Naive thymus-derived CD4-positive, alpha-beta T cell (primary cell): Measurements from ENCODE around the gene GARNL3. TPM values are rescaled to one million over a fixed set of nuclear protein-coding genes. Genes with fewer than 3 reads are reported as not detected.

Experiments
- ATAC-seq: fragments of 150-1000 bp; cut with Tn5 transposase; 2 replicates; pipeline ENCODE4 v1.10.0; 2021; ENCODE audit warnings: mild to moderate bottlenecking, moderate library complexity
- CTCF ChIA-PET: fragments of 350-600 bp; sonication (Branson Sonifier 250); formaldehyde crosslinking; loops from one replicate; lab custom pipeline; 2021; ENCODE audit warnings: antibody characterized with exemption; lab: Charles Lee
- POLR2A ChIA-PET: fragments of 350-600 bp; sonication (Branson Sonifier 250); formaldehyde crosslinking; loops from one replicate; lab custom pipeline; 2021; ENCODE audit warnings: antibody characterized with exemption, inconsistent platforms; lab: Charles Lee
- DNase-seq, 9 donors: peaks; one replicate each; pipeline versions ENCODE4 v3.0.0 to v3.0.0-alpha.2; 2020 to 2022; ENCODE audit warnings: mixed read lengths in 1 of 9
- H3K27ac ChIP-seq: one replicate; pipeline ENCODE4 v1.7.0; 2013; ENCODE audit warnings: mild to moderate bottlenecking, low read depth, low read length, moderate library complexity
- H3K27me3 ChIP-seq, 2 donors: one replicate each; pipeline ENCODE4 v1.7.0; 2013; ENCODE audit warnings: low read length in 2 of 2, mild to moderate bottlenecking in 2 of 2, moderate library complexity in 2 of 2; ENCODE audit not compliant: control insufficient read depth in 2 of 2, insufficient read depth in 2 of 2
- H3K36me3 ChIP-seq, 3 experiments: 1 replicate in 2 of 3; 2 replicates in 1 of 3; pipeline ENCODE4 v1.7.0; 2013; ENCODE audit warnings: low read length in 3 of 3, mild to moderate bottlenecking in 3 of 3, moderate library complexity in 1 of 3; ENCODE audit not compliant: insufficient read depth in 3 of 3, control insufficient read depth in 2 of 3
- H3K4me1 ChIP-seq, 2 donors: one replicate each; pipeline ENCODE4 v1.7.0; 2013; ENCODE audit warnings: low read length in 2 of 2, mild to moderate bottlenecking in 2 of 2, moderate library complexity in 1 of 2; ENCODE audit not compliant: control insufficient read depth in 2 of 2, insufficient read depth in 2 of 2
- H3K4me3 ChIP-seq: 2 replicates; pipeline ENCODE4 v1.7.0; 2013; ENCODE audit warnings: mild to moderate bottlenecking, low read length
- H3K9me3 ChIP-seq, 3 experiments: 1 replicate in 2 of 3; 2 replicates in 1 of 3; pipeline ENCODE4 v1.7.0; 2013; ENCODE audit warnings: low read length in 3 of 3; ENCODE audit not compliant: control insufficient read depth in 2 of 3
- H3K27ac Mint-ChIP-seq, 9 donors: one replicate each; pipeline ENCODE4 v1.8.0; 2020 to 2022; ENCODE audit warnings: mixed read lengths in 9 of 9, mild to moderate bottlenecking in 8 of 9, moderate library complexity in 5 of 9, inconsistent platforms in 2 of 9
- H3K27me3 Mint-ChIP-seq, 5 donors: one replicate each; pipeline ENCODE4 v1.8.0; 2021 to 2022; ENCODE audit warnings: mixed read lengths in 5 of 5, mild to moderate bottlenecking in 1 of 5
- H3K36me3 Mint-ChIP-seq, 5 donors: one replicate each; pipeline ENCODE4 v1.8.0; 2020 to 2022; ENCODE audit warnings: mixed read lengths in 5 of 5, mild to moderate bottlenecking in 3 of 5, inconsistent platforms in 1 of 5
- H3K4me1 Mint-ChIP-seq, 7 donors: one replicate each; pipeline ENCODE4 v1.8.0; 2020 to 2022; ENCODE audit warnings: mixed read lengths in 7 of 7, mild to moderate bottlenecking in 3 of 7, inconsistent platforms in 1 of 7
- H3K4me3 Mint-ChIP-seq, 10 donors: one replicate each; pipeline ENCODE4 v1.8.0; 2020 to 2022; ENCODE audit warnings: mild to moderate bottlenecking in 10 of 10, mixed read lengths in 10 of 10, moderate library complexity in 6 of 10, inconsistent platforms in 2 of 10
- H3K9me3 Mint-ChIP-seq, 11 donors: one replicate each; pipeline ENCODE4 v1.8.0; 2020 to 2022; ENCODE audit warnings: mixed read lengths in 11 of 11, mild to moderate bottlenecking in 4 of 11, inconsistent platforms in 1 of 11, moderate library complexity in 1 of 11
- intact Hi-C, 2 donors: fragments of 100-400 bp; cut with micrococcal nuclease; formaldehyde crosslinking; loops; one replicate each; pipeline ENCODE4 v1.15.1; 2023
- polyA plus RNA-seq, 2 donors: library from polyadenylated mRNA; unstranded; fragments of 300-500 nt; fragmentation: Illumina TruSeq; gene quantifications; one replicate each; pipeline ENCODE4 v1.2.3, GENCODE V29; 2021
- total RNA-seq, 6 experiments: library from RNA in 5 of 6; stranded (reverse) in 5 of 6; gene quantifications; 1 replicate in 5 of 6; 2 replicates in 1 of 6; pipeline ENCODE4 v1.2.3 and lab custom pipeline; 2021 to 2026

GARNL3 gene
- total and polyA plus RNA-seq, 7 experiments from 2014 or later, result 0.85 to 4.1 (median 2.6) TPM; not detected in 1

DNA sequence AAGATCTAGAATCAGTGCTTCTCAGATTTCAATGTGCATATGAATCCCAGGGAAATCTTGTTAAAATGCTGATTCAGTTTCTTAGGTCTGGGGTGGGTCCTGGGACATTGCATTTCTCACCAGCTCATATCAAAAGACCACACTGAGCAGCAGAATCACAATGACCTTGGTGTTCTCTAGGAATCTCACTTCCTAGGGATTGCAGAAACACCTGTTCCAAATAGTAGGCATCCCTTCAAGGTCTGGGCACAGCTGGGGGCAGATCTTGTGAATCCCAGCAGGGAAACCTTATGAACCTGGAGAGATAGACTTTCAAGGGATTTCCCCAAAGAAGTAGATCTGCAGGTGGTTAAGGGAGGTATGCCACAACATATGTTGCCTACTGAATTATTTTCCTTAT is 8.9 kb upstream of the GARNL3 start:
- Mint-ChIP-seq H3K4me3 (no peak overlapping the region), H3K36me3 (peaks cover 0 to 9% (median 0%) of the 10 kb centered on the region in 5 donors), H3K9me3 (no peaks in the 10 kb centered on the region), H3K27me3 (peaks cover 7 to 54% (median 17%) of the 10 kb centered on the region in 5 donors), H3K27ac (no peak overlapping the region), H3K4me1 (peaks cover 0 to 3% (median 0%) of the 10 kb centered on the region in 7 donors)
- ChIA-PET POLR2A (no interaction called here), CTCF (no interaction called here)
- no peaks in the 10 kb centered on the region for H3K36me3 ChIP-seq
- intact Hi-C loops, result no loop called here
- no peak overlapping the region for H3K27ac ChIP-seq
- no peaks in the 10 kb centered on the region for H3K9me3 ChIP-seq
- H3K27me3 ChIP-seq, result no peaks in the 10 kb centered on the region
- no peaks in the 10 kb centered on the region for H3K4me1 ChIP-seq
- DNase-seq (no peak), ATAC-seq (no peak)
- no peak overlapping the region for H3K4me3 ChIP-seq

DNA sequence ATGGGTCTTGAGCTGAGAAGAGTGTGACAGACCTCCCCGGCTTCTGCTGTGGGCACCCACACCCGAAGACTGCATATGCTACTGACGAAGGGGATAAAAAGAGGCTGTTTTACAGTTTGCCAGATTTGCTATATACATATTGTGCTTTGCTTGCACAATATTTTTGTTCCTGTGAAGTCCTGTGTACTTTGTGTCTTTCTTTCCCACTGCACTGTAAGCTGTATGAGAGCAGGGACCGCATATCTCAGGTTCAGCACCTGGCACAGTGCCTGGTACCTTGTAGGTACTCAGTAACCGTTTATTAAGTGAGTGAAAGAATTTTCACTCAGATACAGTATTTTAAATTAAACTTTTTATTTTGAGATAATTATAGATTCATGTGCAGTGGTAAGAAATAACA is 8.2 kb upstream of the GARNL3 start:
- no peak for ATAC-seq
- Histone ChIP-seq H3K4me1 (no peaks in the 10 kb centered on the region), H3K9me3 (no peaks in the 10 kb centered on the region), H3K36me3 (no peaks in the 10 kb centered on the region), H3K4me3 (no peak overlapping the region), H3K27ac (no peak overlapping the region), H3K27me3 (no peaks in the 10 kb centered on the region)
- H3K27ac Mint-ChIP-seq, result no peak overlapping the region
- POLR2A ChIA-PET, result no interaction called here
- H3K9me3 Mint-ChIP-seq, result no peaks in the 10 kb centered on the region
- no peak for DNase-seq
- peaks cover 0 to 6% (median 0%) of the 10 kb centered on the region in 5 donors for H3K36me3 Mint-ChIP-seq
- intact Hi-C loops, result no loop called here
- H3K4me3 Mint-ChIP-seq, result no peak overlapping the region
- CTCF ChIA-PET, result no interaction called here
- H3K27me3 Mint-ChIP-seq, result peaks cover 7 to 51% (median 17%) of the 10 kb centered on the region in 5 donors
- H3K4me1 Mint-ChIP-seq, result peaks cover 0 to 2% (median 0%) of the 10 kb centered on the region in 7 donors

DNA sequence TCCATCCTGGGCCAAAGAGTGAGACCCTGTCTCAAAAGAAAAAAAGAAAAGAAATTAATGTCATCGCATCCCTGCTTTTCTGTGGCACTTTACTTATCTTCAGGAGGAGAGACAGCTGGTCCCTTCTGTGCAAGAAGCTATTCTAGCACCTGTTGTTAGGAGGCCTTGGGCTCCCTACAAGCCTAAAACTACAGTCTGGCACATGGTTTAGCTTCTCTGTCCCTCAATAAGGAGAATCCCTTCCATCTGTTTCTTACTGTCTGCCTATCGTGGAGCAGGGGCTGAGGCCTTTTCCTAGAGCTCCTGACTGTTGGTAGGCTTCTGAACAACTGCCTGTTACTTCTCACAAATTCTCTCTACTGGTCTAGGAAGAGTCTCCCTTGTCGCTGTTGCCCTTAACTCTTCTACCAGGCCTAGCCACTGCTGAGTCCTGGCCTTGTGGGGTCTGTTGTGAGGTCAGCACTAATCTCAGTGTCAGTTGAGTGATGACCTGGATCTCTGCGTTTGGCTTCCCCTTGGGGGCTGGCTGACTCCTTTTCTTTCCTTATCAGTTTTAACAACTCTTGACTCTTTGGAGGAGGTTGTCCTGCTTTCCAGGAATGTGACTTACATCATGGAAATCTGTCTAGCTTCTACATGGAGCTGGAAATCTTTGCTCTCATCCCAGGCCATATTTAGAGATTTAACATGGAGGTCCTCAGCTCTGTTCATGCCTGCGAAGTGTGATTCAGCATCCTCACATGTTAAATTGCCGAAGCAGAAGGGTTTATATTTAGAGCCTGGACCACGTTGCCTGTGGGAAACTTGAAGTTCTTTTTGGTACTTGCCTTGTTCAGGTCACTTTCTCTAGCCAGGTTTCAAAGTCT is 5.7 kb upstream of the GARNL3 start:
- POLR2A ChIA-PET, result no interaction called here
- Mint-ChIP-seq H3K4me3 (no peak overlapping the region), H3K27ac (no peak overlapping the region), H3K36me3 (peaks cover 0 to 4% (median 0%) of the 10 kb centered on the region in 5 donors), H3K27me3 (peaks cover 0 to 32% (median 10%) of the 10 kb centered on the region in 5 donors), H3K9me3 (no peaks in the 10 kb centered on the region), H3K4me1 (no peaks in the 10 kb centered on the region)
- Histone ChIP-seq H3K27ac (no peak overlapping the region), H3K4me1 (no peaks in the 10 kb centered on the region), H3K4me3 (no peak overlapping the region), H3K9me3 (no peaks in the 10 kb centered on the region), H3K27me3 (no peaks in the 10 kb centered on the region), H3K36me3 (no peaks in the 10 kb centered on the region)
- CTCF ChIA-PET, result interaction anchor here (1.0 kb wide), 1 partner anchor 58 kb away, joined by 3 read pairs; no protein-coding TSS in a partner anchor
- DNase-seq (no peak), ATAC-seq (no peak)
- intact Hi-C loops, result no loop called here

DNA sequence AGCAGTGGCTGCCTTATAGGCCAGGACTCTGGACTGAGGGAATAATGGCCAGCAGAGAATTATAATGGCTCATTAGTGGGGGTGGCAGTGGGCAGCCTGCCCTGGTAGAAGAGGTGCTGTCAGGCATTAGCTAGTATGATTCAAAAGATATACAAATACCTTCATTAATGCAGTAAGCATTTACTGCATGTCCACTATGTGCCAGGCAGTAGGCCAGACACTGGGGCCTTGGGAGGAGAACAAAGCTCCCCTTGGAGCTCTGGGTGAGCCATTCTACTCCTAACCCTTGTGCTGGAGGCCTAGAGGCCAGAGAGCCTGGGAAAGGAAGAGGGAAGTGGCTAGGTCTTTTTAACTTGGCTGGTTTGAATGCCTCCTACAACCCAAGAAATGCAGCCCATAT is 2.0 kb upstream of the GARNL3 start:
- H3K27ac Mint-ChIP-seq, result no peak overlapping the region
- no peaks in the 10 kb centered on the region for H3K9me3 ChIP-seq
- H3K9me3 Mint-ChIP-seq, result no peaks in the 10 kb centered on the region
- no peak overlapping the region for H3K4me3 ChIP-seq
- no peak for DNase-seq
- H3K36me3 ChIP-seq, result no peaks in the 10 kb centered on the region
- peaks cover 0 to 26% (median 4%) of the 10 kb centered on the region in 5 donors for H3K27me3 Mint-ChIP-seq
- CTCF ChIA-PET, result no interaction called here
- intact Hi-C loops, result no loop called here
- no peaks in the 10 kb centered on the region for H3K27me3 ChIP-seq
- H3K36me3 Mint-ChIP-seq, result peaks cover 0 to 4% (median 0%) of the 10 kb centered on the region in 5 donors
- H3K27ac ChIP-seq, result no peak overlapping the region
- no peaks in the 10 kb centered on the region for H3K4me1 ChIP-seq
- H3K4me3 Mint-ChIP-seq, result no peak overlapping the region
- POLR2A ChIA-PET, result no interaction called here
- H3K4me1 Mint-ChIP-seq, result no peaks in the 10 kb centered on the region
- ATAC-seq, result no peak

DNA sequence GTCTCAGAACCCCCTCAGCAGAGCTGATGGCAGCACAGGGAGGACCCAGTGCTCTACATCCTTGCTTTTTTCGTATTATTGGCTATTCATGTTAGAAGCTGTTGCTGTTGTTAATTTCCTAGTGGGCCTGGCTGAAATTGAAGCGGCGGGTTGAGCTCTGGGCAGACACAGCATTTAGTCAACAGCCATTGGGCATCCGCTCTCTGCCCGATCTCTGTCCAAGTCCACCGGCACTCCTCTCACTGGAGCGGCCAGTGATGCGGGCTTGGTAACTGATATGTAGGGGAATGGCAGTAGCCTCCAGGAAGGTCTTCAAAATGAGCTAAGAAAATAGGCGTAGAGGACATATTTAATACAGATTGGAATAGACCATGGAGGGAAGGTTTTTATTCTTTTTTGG is 1.3 kb upstream of the GARNL3 start:
- Mint-ChIP-seq H3K27ac (no peak overlapping the region), H3K4me3 (no peak overlapping the region), H3K27me3 (peaks cover 0 to 28% (median 4%) of the 10 kb centered on the region in 5 donors), H3K4me1 (no peaks in the 10 kb centered on the region), H3K36me3 (peaks cover 0 to 4% (median 0%) of the 10 kb centered on the region in 5 donors), H3K9me3 (no peaks in the 10 kb centered on the region)
- Histone ChIP-seq H3K4me1 (no peaks in the 10 kb centered on the region), H3K27ac (no peak overlapping the region), H3K27me3 (no peaks in the 10 kb centered on the region), H3K36me3 (no peaks in the 10 kb centered on the region), H3K9me3 (no peaks in the 10 kb centered on the region), H3K4me3 (no peak overlapping the region)
- DNase-seq (no peak), ATAC-seq (no peak)
- CTCF ChIA-PET, result no interaction called here
- intact Hi-C loops, result no loop called here
- POLR2A ChIA-PET, result no interaction called here

DNA sequence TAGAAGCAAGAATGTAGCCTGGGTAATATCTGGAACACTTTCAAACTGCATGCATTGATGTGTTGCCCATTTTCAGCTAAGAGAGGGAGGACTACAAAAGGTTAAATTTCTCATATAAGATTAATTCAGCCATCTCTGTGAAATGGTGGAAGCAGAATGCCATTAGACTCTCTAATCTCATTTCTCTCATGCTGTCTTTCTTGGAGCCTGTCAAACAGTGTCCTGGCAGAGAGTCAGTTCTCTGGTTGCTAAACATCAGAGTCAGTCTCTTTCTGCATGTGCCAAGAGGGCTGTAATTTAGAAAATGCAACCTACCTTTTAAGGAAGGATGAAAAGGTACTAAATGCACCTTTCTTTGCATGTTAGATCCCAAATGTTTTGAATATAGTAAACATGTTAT is 910 bp upstream of the GARNL3 start:
- CTCF ChIA-PET, result no interaction called here
- H3K27me3 Mint-ChIP-seq, result peaks cover 0 to 30% (median 4%) of the 10 kb centered on the region in 5 donors
- H3K27ac ChIP-seq, result no peak overlapping the region
- intact Hi-C loops, result no loop called here
- no peaks in the 10 kb centered on the region for H3K4me1 ChIP-seq
- H3K4me3 ChIP-seq, result no peak overlapping the region
- no peak for DNase-seq
- no peaks in the 10 kb centered on the region for H3K36me3 ChIP-seq
- no peak overlapping the region for H3K27ac Mint-ChIP-seq
- H3K9me3 ChIP-seq, result no peaks in the 10 kb centered on the region
- POLR2A ChIA-PET, result no interaction called here
- H3K36me3 Mint-ChIP-seq, result peaks cover 0 to 4% (median 0%) of the 10 kb centered on the region in 5 donors
- ATAC-seq, result no peak
- no peaks in the 10 kb centered on the region for H3K4me1 Mint-ChIP-seq
- no peak overlapping the region for H3K4me3 Mint-ChIP-seq
- H3K27me3 ChIP-seq, result no peaks in the 10 kb centered on the region
- H3K9me3 Mint-ChIP-seq, result no peaks in the 10 kb centered on the region
